Ovary (tissue), 9 donors: ENCODE data around the gene KCNJ6. TPM values are rescaled to one million over a fixed set of nuclear protein-coding genes. Genes with fewer than 3 reads are reported as not detected.

Experiments
- DNase-seq, 5 donors: peaks; one replicate each; pipeline ENCODE4 v3.0.0-alpha.2; 2019 to 2020
- H3K27ac ChIP-seq, 2 donors: fragments of 200-600 bp; one replicate each; pipeline versions ENCODE4 v1.5.1 to v1.8.0; 2019 to 2022
- H3K27me3 ChIP-seq: fragments of 200-600 bp; one replicate; pipeline ENCODE4 v1.8.0; 2022
- H3K36me3 ChIP-seq: fragments of 200-600 bp; sonication (generic); one replicate; pipeline ENCODE4 v1.5.1; 2019
- H3K4me1 ChIP-seq: one replicate; pipeline ENCODE4 v1.8.1; 2013; ENCODE audit warnings: mild to moderate bottlenecking, moderate library complexity; ENCODE audit not compliant: insufficient read depth
- H3K4me3 ChIP-seq: fragments of 200-600 bp; sonication (generic); one replicate; pipeline ENCODE4 v1.5.1; 2017
- H3K9me3 ChIP-seq, 2 donors: fragments of 200-600 bp in 1 of 2; sonication (generic) in 1 of 2; one replicate each; pipeline versions ENCODE4 v1.5.1 to v1.8.1; 2013 to 2019; ENCODE audit warnings: mild to moderate bottlenecking in 1 of 2, moderate library complexity in 1 of 2
- EP300 ChIP-seq: sonication (generic); formaldehyde crosslinking; IDR thresholded peaks from one replicate; pipeline ENCODE4 v1.6.1; 2017; ENCODE audit warnings: antibody characterized with exemption
- POLR2A ChIP-seq: fragments of 450-650 bp; IDR thresholded peaks from one replicate; pipeline ENCODE4 v1.6.1; 2017; ENCODE audit warnings: antibody characterized with exemption, mild to moderate bottlenecking, moderate library complexity
- WGBS, 3 donors: extraction: QIAGEN DNeasy Blood & Tissue Kit in 1 of 3; methylation state at CpG; one replicate each; pipeline versions ENCODE4 v1.1.5 to v1.1.7; 2013 to 2017; 5-methylcytosine and 5-hydroxymethylcytosine counted together
- intact Hi-C, 4 donors: fragments of 100-400 bp; cut with DNase I; formaldehyde crosslinking; loops; one replicate each; pipeline versions ENCODE4 v1.11.0 to v1.15.1; 2022 to 2023
- polyA plus RNA-seq, 2 donors: library from polyadenylated mRNA; stranded (reverse); fragments of 200-250 nt in 1 of 2; fragments of 350-450 nt in 1 of 2; fragmentation: Illumina TruSeq in 1 of 2; extraction: RNeasy Lipid Tissue Mini Kit (QIAGEN cat#74804) in 1 of 2; gene quantifications; one replicate each; pipeline ENCODE4 v1.2.3, GENCODE V29; 2013 to 2014
- total RNA-seq, 7 donors: library from RNA; depleted of rRNA in 2 of 7; stranded (reverse); fragments of >200 nt in 2 of 7; fragmentation: NEBNext Ultra II Directional in 3 of 7; extraction: Animal tissue kit (Norgen Biotek cat#: 25700) in 3 of 7; gene quantifications; one replicate each; pipeline versions ENCODE4 v1.1.0 to v1.2.4, GENCODE V29; 2016 to 2023
- TF ChIP-seq, protein P1 (sequence below), 3 donors: fragments of 450-650 bp in 2 of 3; fragments of 200-600 bp in 1 of 3; IDR thresholded peaks; one replicate each; pipeline versions ENCODE4 v1.5.1 to v1.8.0; 2016 to 2022; ENCODE audit warnings: antibody characterized with exemption in 3 of 3, mild to moderate bottlenecking in 1 of 3
- donor health status: DM: no; HTN: no; CAD: no; lungs with moderate emphysema.
- donor health status: DM: no; HTN: no; CAD: no.
- donor health status: Bipolar disorder and iron deficiency.
- donor health status: DM: yes; HTN: yes; CAD: no.
- donor health status: DM: no; HTN: no; CAD: no.
- donor health status: DM: yes; HTN: yes; CAD: no.

Gene KCNJ6
- total and polyA plus RNA-seq, 9 donors: 0.01 TPM; not detected in 8

DNA sequence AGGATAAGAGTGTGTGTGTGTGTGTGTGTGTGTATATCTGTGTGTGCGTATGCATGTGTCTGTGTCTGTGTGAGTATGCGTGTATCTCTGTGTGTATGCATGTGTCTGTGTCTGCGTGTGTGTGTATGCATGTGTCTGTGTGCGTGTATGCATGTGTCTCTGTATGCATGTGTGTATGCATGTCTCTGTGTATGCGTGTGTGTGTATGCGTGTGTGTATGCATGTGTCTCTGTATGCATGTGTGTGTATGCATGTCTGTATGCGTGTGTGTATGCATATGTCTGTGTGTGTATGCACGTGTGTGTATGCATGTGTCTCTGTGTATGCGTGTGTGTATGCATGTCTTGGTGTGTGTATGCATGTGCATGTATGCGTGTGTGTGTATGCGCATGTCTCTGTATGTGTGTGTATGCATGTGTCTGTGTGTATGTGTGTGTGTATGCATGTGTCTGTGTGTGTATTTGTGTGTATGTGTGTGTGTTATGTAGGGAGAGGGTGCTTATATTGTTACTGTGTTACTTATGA is 301.8 kb downstream of the KCNJ6 start:
- no peaks in the 10 kb centered on the region for H3K36me3 ChIP-seq
- H3K4me1 ChIP-seq: no peaks in the 10 kb centered on the region
- H3K27me3 ChIP-seq: no peaks in the 10 kb centered on the region
- intact Hi-C loops: no loop called here
- TF ChIP-seq, protein P1, sequence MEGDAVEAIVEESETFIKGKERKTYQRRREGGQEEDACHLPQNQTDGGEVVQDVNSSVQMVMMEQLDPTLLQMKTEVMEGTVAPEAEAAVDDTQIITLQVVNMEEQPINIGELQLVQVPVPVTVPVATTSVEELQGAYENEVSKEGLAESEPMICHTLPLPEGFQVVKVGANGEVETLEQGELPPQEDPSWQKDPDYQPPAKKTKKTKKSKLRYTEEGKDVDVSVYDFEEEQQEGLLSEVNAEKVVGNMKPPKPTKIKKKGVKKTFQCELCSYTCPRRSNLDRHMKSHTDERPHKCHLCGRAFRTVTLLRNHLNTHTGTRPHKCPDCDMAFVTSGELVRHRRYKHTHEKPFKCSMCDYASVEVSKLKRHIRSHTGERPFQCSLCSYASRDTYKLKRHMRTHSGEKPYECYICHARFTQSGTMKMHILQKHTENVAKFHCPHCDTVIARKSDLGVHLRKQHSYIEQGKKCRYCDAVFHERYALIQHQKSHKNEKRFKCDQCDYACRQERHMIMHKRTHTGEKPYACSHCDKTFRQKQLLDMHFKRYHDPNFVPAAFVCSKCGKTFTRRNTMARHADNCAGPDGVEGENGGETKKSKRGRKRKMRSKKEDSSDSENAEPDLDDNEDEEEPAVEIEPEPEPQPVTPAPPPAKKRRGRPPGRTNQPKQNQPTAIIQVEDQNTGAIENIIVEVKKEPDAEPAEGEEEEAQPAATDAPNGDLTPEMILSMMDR (IDR thresholded peaks at IDR 0.05): no peak
- no peak for TF ChIP-seq POLR2A
- no peak for TF ChIP-seq EP300
- no peak overlapping the region for H3K27ac ChIP-seq
- no peaks in the 10 kb centered on the region for H3K9me3 ChIP-seq
- no peak for DNase-seq
- 83 to 94% (median 89%) methylated on average over 11 of the region's 11 CpGs for WGBS, 3 donors
- no peak overlapping the region for H3K4me3 ChIP-seq

DNA sequence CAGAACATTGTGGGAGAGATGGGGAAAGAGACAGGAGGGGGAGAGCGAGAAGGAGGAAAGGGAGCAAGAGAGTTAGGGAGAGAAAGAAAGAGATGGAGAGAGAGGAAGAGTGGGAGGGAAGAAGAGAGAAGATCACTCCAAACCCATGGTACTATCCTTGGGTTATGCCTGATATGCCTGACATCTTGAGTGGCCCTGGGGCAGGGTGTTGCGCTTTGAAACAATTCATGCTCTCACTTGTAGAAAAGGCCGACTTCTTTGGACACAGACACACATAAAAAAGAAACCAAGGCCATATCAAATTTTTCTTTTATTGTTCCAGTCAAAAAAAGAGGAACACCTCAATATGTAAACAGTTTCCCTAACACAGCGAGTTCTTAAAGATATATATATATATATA is 309.2 kb downstream of the KCNJ6 start:
- H3K36me3 ChIP-seq: no peaks in the 10 kb centered on the region
- H3K27ac ChIP-seq: no peak overlapping the region
- H3K4me3 ChIP-seq: no peak overlapping the region
- H3K27me3 ChIP-seq: no peaks in the 10 kb centered on the region
- no peak for DNase-seq
- TF ChIP-seq EP300: no peak
- no peak for TF ChIP-seq POLR2A
- TF ChIP-seq, protein P1 (IDR thresholded peaks at IDR 0.05): no peak
- no peaks in the 10 kb centered on the region for H3K9me3 ChIP-seq
- intact Hi-C loops: no loop called here
- WGBS, 3 donors: 63 to 75% (median 71%) methylated on average over 4 of the region's 4 CpGs
- no peaks in the 10 kb centered on the region for H3K4me1 ChIP-seq

DNA sequence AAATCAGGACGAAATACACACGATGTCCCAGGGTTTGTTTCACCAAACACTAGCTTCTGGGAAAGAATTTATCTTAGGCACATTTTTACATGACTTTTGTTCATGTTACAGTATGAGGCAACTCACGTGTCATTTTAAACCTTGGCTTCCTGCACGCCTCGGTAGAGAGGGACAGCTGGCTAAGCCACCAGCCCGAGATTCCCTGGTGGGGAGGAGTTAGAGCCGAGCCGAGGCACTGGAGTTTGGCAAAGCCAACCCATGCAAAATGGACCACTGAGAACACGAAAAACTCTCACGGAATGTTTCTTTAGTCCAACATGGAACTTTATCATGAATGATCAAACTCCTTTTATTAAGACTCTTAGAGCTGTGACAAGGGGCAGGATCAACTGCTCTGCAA is 309.7 kb downstream of the KCNJ6 start:
- Histone ChIP-seq H3K4me1 (no peaks in the 10 kb centered on the region), H3K36me3 (no peaks in the 10 kb centered on the region), H3K27me3 (no peaks in the 10 kb centered on the region), H3K9me3 (no peaks in the 10 kb centered on the region), H3K27ac (no peak overlapping the region), H3K4me3 (no peak overlapping the region)
- 88 to 90% (median 90%) methylated on average over 10 of the region's 10 CpGs for WGBS, 3 donors
- TF ChIP-seq EP300 (no peak), POLR2A (no peak)
- TF ChIP-seq, protein P1 (IDR thresholded peaks at IDR 0.05): no peak
- DNase-seq: no peak
- intact Hi-C loops: no loop called here

DNA sequence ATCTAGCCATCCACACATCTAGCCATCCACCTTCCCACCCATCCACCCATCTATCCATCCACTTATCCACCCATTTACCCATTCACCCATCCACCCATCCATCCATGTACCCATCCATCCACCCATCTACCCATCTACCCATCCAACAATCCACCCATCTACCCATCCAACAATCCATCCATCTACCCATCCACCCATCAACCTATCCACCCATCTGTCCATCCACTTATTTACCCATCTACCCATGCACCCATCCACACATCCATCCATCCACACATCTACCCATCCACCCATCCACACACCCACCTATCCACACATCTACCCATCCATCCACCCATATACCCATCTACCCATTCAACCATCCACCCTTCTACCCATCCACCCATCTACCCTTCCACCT is 311.3 kb downstream of the KCNJ6 start:
- no peak for TF ChIP-seq EP300
- TF ChIP-seq, protein P1 (IDR thresholded peaks at IDR 0.05): no peak
- TF ChIP-seq POLR2A: no peak
- Histone ChIP-seq H3K36me3 (no peaks in the 10 kb centered on the region), H3K27ac (no peak overlapping the region), H3K9me3 (no peaks in the 10 kb centered on the region), H3K4me1 (no peaks in the 10 kb centered on the region), H3K27me3 (no peaks in the 10 kb centered on the region), H3K4me3 (no peak overlapping the region)
- DNase-seq: no peak
- intact Hi-C loops: no loop called here

DNA sequence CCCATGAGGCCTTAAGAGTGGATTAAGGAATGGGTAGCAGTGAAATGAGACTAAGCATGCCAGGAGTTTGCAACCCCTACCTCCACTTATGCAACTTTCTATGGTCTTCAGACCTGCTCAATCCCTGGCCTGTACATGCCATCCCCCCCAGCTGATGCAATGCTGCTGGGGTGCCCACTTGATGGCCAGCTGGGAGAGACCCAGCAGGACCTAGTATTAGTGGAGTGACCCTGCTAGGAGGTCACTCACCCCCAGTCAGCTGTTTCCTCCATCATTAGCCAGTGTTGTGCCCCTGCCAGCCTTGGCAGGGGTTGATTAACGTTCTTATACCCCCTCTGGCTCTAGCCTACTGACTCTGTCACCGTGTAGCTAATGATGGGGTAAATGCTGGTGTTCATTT is 313.1 kb downstream of the KCNJ6 start:
- no peak for TF ChIP-seq EP300
- TF ChIP-seq, protein P1 (IDR thresholded peaks at IDR 0.05): no peak
- no peak for TF ChIP-seq POLR2A
- intact Hi-C loops: no loop called here
- Histone ChIP-seq H3K36me3 (no peaks in the 10 kb centered on the region), H3K4me3 (no peak overlapping the region), H3K4me1 (no peaks in the 10 kb centered on the region), H3K27me3 (no peaks in the 10 kb centered on the region), H3K27ac (no peak overlapping the region), H3K9me3 (no peaks in the 10 kb centered on the region)
- DNase-seq: no peak
- WGBS, 3 donors: 73 to 85% (median 75%) methylated on average over 2 of the region's 2 CpGs
